GM18498 (cell line): Measurements from ENCODE around the gene RNF157.

Experiments used
- ATAC-seq: cut with Tn5 transposase; IDR thresholded peaks from one replicate; pipeline ENCODE4 v1.9.1; 2021; ENCODE audit warnings: mild to moderate bottlenecking, moderate library complexity; ENCODE audit not compliant: unreplicated experiment

RNF157 gene

GRCh38 chr17:76240461-76241203 lies at the start of gene RNF157:
Gene RNF157 (minus strand): TSS chr17:76240493. CDS start chr17:76240240, 253 bp downstream.
- ATAC-seq, result peak; percentile 81

GRCh38 chr17:76281573-76282371 lies 41.5 kb upstream of the RNF157 start:
- ATAC-seq, result no peak

- no peak for ATAC-seq
Observed at GRCh38 chr17:76280650-76281049, 40.4 kb upstream of the RNF157 start.

GRCh38 chr17:76279742-76280287 lies 39.5 kb upstream of the RNF157 start:
- no peak for ATAC-seq

- peak; percentile 56 for ATAC-seq
Observed at GRCh38 chr17:76278952-76279741, 38.9 kb upstream of the RNF157 start.

- ATAC-seq, result no peak
Observed at GRCh38 chr17:76278268-76278908, 38.1 kb upstream of the RNF157 start.

- no peak for ATAC-seq
Observed at GRCh38 chr17:76277300-76278267, 37.3 kb upstream of the RNF157 start.

- no peak for ATAC-seq
Observed at GRCh38 chr17:76276461-76277299, 36.4 kb upstream of the RNF157 start.

GRCh38 chr17:76276069-76276431 lies 35.8 kb upstream of the RNF157 start:
- no peak for ATAC-seq

GRCh38 chr17:76275382-76276068 lies 35.2 kb upstream of the RNF157 start:
- no peak for ATAC-seq

GRCh38 chr17:76274112-76274956 lies 34.0 kb upstream of the RNF157 start:
- no peak for ATAC-seq

- no peak for ATAC-seq
Observed at GRCh38 chr17:76273445-76274111, 33.3 kb upstream of the RNF157 start.

- ATAC-seq, result peak; percentile 11
Observed at GRCh38 chr17:76272541-76273444, 32.5 kb upstream of the RNF157 start.

GRCh38 chr17:76271669-76272540 lies 31.6 kb upstream of the RNF157 start:
- peak; percentile 63 for ATAC-seq
